ENCODE results near the gene GMDS. TPM values are rescaled to one million over a fixed set of nuclear protein-coding genes. Genes with fewer than 3 reads are reported as not detected.

The GMDS gene
- total RNA-seq, 6 experiments from 2014 or later: 13.2 to 18.0 (median 14.7) TPM

GRCh38 chr6:1716396-1716795 lies 529.0 kb downstream of the GMDS start:
- Mint-ChIP-seq H3K4me1 (ENCODE audit: low read depth) (no peaks in the 10 kb centered on the region), H3K27ac (no peak overlapping the region)

GRCh38 chr6:1715336-1715735 lies 530.1 kb downstream of the GMDS start:
- no peak overlapping the region for H3K27ac Mint-ChIP-seq
- H3K27me3 Mint-ChIP-seq (ENCODE audit: insufficient read depth): peaks cover 3% of the 10 kb centered on the region
- H3K36me3 Mint-ChIP-seq (ENCODE audit: low read depth): no peaks in the 10 kb centered on the region
- no peaks in the 10 kb centered on the region for H3K4me1 Mint-ChIP-seq (ENCODE audit: low read depth)
- DNase-seq: no peak
- H3K4me3 Mint-ChIP-seq: no peak overlapping the region
- no peak for TF ChIP-seq CTCF (IDR thresholded peaks at IDR 0.05)
- H3K9me3 Mint-ChIP-seq: no peaks in the 10 kb centered on the region

More at GRCh38 chr6:1716396-1716795, 529.0 kb downstream of the GMDS start:
- H3K9me3 Mint-ChIP-seq: no peaks in the 10 kb centered on the region
- DNase-seq: no peak
- no peak for TF ChIP-seq CTCF (IDR thresholded peaks at IDR 0.05)
- H3K27me3 Mint-ChIP-seq (ENCODE audit: insufficient read depth): peaks cover 3% of the 10 kb centered on the region
- no peak overlapping the region for H3K4me3 Mint-ChIP-seq
- no peaks in the 10 kb centered on the region for H3K36me3 Mint-ChIP-seq (ENCODE audit: low read depth)

GRCh38 chr6:1714654-1715053 lies 530.8 kb downstream of the GMDS start:
- Mint-ChIP-seq H3K27me3 (ENCODE audit: insufficient read depth) (peaks cover 3% of the 10 kb centered on the region), H3K4me3 (no peak overlapping the region), H3K36me3 (ENCODE audit: low read depth) (no peaks in the 10 kb centered on the region), H3K4me1 (ENCODE audit: low read depth) (no peaks in the 10 kb centered on the region), H3K27ac (no peak overlapping the region), H3K9me3 (no peaks in the 10 kb centered on the region)
- no peak for DNase-seq
- TF ChIP-seq CTCF (IDR thresholded peaks at IDR 0.05): no peak

GRCh38 chr6:1713016-1713600 lies 532.3 kb downstream of the GMDS start:
- no peak for TF ChIP-seq CTCF (IDR thresholded peaks at IDR 0.05)
- no peak overlapping the region for H3K4me3 Mint-ChIP-seq
- H3K9me3 Mint-ChIP-seq: no peaks in the 10 kb centered on the region
- DNase-seq: no peak
- no peaks in the 10 kb centered on the region for H3K4me1 Mint-ChIP-seq (ENCODE audit: low read depth)
- no peaks in the 10 kb centered on the region for H3K36me3 Mint-ChIP-seq (ENCODE audit: low read depth)
- H3K27me3 Mint-ChIP-seq (ENCODE audit: insufficient read depth): peaks cover 1% of the 10 kb centered on the region
- H3K27ac Mint-ChIP-seq: no peak overlapping the region

GRCh38 chr6:1712451-1712850 lies 533.0 kb downstream of the GMDS start:
- no peak for TF ChIP-seq CTCF (IDR thresholded peaks at IDR 0.05)
- no peaks in the 10 kb centered on the region for H3K9me3 Mint-ChIP-seq
- no peak overlapping the region for H3K4me3 Mint-ChIP-seq
- no peak overlapping the region for H3K27ac Mint-ChIP-seq
- no peaks in the 10 kb centered on the region for H3K4me1 Mint-ChIP-seq (ENCODE audit: low read depth)
- peaks cover 1% of the 10 kb centered on the region for H3K27me3 Mint-ChIP-seq (ENCODE audit: insufficient read depth)
- H3K36me3 Mint-ChIP-seq (ENCODE audit: low read depth): no peaks in the 10 kb centered on the region
- DNase-seq: no peak

- H3K36me3 Mint-ChIP-seq (ENCODE audit: low read depth): no peaks in the 10 kb centered on the region
- H3K27ac Mint-ChIP-seq: no peak overlapping the region
- no peaks in the 10 kb centered on the region for H3K4me1 Mint-ChIP-seq (ENCODE audit: low read depth)
- peaks cover 1% of the 10 kb centered on the region; the same call in 1 of the 2 replicates for H3K27me3 Mint-ChIP-seq (ENCODE audit: insufficient read depth)
- no peak overlapping the region for H3K4me3 Mint-ChIP-seq
- DNase-seq: no peak
- no peaks in the 10 kb centered on the region for H3K9me3 Mint-ChIP-seq
- no peak for TF ChIP-seq CTCF (IDR thresholded peaks at IDR 0.05)
Measured at GRCh38 chr6:1711136-1711535, 534.3 kb downstream of the GMDS start.
